SK-N-SH treated with all-trans-retinoic acid at 6 μM for 48 hours (cell line): ENCODE measurements around the gene TNPO2.
"Not testable (repeated sequence)": the region's sequence is repeated elsewhere in the genome, so short reads cannot be mapped to it uniquely, and the experiment has no call there.

Experiments used
- GLIS3 ChIP-seq: fragments of 250-450 bp; sonication (Bioruptor Pico); IDR thresholded peaks from 2 replicates; pipeline ENCODE4 v1.5.0; 2020; ENCODE audit warnings: mild to moderate bottlenecking, moderate library complexity
- ISL1 ChIP-seq: fragments of 250-450 bp; sonication (Bioruptor Pico); IDR thresholded peaks from 2 replicates; pipeline ENCODE4 v2.1.2; 2022; ENCODE audit warnings: mild to moderate bottlenecking, moderate library complexity
- TSHZ2 ChIP-seq: fragments of 250-450 bp; sonication (Bioruptor Pico); IDR thresholded peaks from 2 replicates; pipeline ENCODE4 v1.5.0; 2020; ENCODE audit warnings: mild to moderate bottlenecking, moderate library complexity
- ZFP30 ChIP-seq: fragments of 450-650 bp; formaldehyde crosslinking; IDR thresholded peaks from 2 replicates; pipeline ENCODE4 v1.5.0; 2022; ENCODE audit warnings: mild to moderate bottlenecking, moderate library complexity
- TF ChIP-seq, protein P1 (sequence below): fragments of 250-450 bp; sonication (Bioruptor Pico); IDR thresholded peaks from 2 replicates; pipeline ENCODE4 v1.8.0; 2020; ENCODE audit warnings: mild to moderate bottlenecking, moderate library complexity, borderline replicate concordance
- TF ChIP-seq, protein P2 (sequence below): fragments of 250-450 bp; sonication (Bioruptor Pico); IDR thresholded peaks from 2 replicates; pipeline ENCODE4 v1.5.1; 2021; ENCODE audit warnings: mild to moderate bottlenecking, moderate library complexity

GRCh38 chr19:12697425-12697824 lies 26.3 kb downstream of the TNPO2 start:
- not testable (repeated sequence) for TF ChIP-seq GLIS3 (CRISPR knock-in tag); TSHZ2 (CRISPR knock-in tag); ZFP30 (CRISPR knock-in tag); ISL1
- TF ChIP-seq, protein P1, sequence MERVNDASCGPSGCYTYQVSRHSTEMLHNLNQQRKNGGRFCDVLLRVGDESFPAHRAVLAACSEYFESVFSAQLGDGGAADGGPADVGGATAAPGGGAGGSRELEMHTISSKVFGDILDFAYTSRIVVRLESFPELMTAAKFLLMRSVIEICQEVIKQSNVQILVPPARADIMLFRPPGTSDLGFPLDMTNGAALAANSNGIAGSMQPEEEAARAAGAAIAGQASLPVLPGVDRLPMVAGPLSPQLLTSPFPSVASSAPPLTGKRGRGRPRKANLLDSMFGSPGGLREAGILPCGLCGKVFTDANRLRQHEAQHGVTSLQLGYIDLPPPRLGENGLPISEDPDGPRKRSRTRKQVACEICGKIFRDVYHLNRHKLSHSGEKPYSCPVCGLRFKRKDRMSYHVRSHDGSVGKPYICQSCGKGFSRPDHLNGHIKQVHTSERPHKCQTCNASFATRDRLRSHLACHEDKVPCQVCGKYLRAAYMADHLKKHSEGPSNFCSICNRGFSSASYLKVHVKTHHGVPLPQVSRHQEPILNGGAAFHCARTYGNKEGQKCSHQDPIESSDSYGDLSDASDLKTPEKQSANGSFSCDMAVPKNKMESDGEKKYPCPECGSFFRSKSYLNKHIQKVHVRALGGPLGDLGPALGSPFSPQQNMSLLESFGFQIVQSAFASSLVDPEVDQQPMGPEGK = not testable (repeated sequence)
- TF ChIP-seq, protein P2, sequence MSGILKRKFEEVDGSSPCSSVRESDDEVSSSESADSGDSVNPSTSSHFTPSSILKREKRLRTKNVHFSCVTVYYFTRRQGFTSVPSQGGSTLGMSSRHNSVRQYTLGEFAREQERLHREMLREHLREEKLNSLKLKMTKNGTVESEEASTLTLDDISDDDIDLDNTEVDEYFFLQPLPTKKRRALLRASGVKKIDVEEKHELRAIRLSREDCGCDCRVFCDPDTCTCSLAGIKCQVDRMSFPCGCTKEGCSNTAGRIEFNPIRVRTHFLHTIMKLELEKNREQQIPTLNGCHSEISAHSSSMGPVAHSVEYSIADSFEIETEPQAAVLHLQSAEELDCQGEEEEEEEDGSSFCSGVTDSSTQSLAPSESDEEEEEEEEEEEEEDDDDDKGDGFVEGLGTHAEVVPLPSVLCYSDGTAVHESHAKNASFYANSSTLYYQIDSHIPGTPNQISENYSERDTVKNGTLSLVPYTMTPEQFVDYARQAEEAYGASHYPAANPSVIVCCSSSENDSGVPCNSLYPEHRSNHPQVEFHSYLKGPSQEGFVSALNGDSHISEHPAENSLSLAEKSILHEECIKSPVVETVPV (CRISPR knock-in tag) = not testable (repeated sequence)
